Progenitor cell of endocrine pancreas (in vitro differentiated cells): ENCODE data around the gene ARID3B. TPM values are rescaled to one million over a fixed set of nuclear protein-coding genes. Genes with fewer than 3 reads are reported as not detected.
A peak's percentile ranks its signal among the peaks of the same experiment; 100 is the strongest.

ENCODE experiments used
- DNase-seq: peaks from one replicate; pipeline ENCODE4 v3.0.0; 2021; ENCODE audit warnings: low spot score; ENCODE audit not compliant: unreplicated experiment
- H3K27ac Mint-ChIP-seq: 2 replicates; pipeline ENCODE4 v1.8.0; 2021; ENCODE audit warnings: mild to moderate bottlenecking, moderate library complexity, mixed read lengths
- H3K27me3 Mint-ChIP-seq: 2 replicates; pipeline ENCODE4 v1.8.0; 2021; ENCODE audit warnings: mixed read lengths
- H3K36me3 Mint-ChIP-seq: 2 replicates; pipeline ENCODE4 v1.8.0; 2022; ENCODE audit warnings: mixed read lengths; ENCODE audit not compliant: insufficient read depth
- H3K4me1 Mint-ChIP-seq: 2 replicates; pipeline ENCODE4 v1.8.0; 2021; ENCODE audit warnings: low read depth, mixed read lengths
- H3K4me3 Mint-ChIP-seq: 2 replicates; pipeline ENCODE4 v1.8.0; 2021; ENCODE audit warnings: low read depth, mild to moderate bottlenecking, moderate library complexity, mixed read lengths
- H3K9me3 Mint-ChIP-seq: 2 replicates; pipeline ENCODE4 v1.8.0; 2021; ENCODE audit warnings: low read depth, mixed read lengths
- CTCF ChIP-seq: fragments of 200-600 bp; sonication (generic); IDR thresholded peaks from one replicate; pipeline ENCODE4 v1.5.0; 2021; ENCODE audit warnings: antibody characterized with exemption, mild to moderate bottlenecking; ENCODE audit not compliant: unreplicated experiment
- total RNA-seq: library from RNA; stranded (reverse); gene quantifications from 2 replicates; pipeline ENCODE4 v1.2.1, GENCODE V29; 2021

Gene ARID3B
- total RNA-seq, 1 donor from 2014 or later: 81.9 TPM

DNA sequence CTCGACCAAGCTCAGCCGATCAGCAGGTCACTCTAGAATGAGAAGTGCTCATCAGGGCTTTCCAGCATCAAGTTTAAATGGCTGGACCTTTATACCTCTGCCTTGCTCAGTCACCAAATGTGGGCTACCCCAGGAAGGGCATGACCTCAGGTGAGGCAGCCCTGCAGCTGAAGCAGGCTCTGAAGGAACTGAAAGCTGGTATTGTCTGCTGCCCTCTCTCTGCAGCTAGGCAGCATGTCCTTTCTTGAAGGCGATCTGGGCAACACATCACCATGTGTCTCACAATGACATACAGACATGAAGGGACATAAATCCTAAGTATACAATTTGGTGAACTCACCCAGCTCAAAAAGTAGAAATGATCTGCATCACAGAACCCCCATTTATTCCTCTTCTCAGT lies 38.7 kb upstream of the ARID3B start:
- DNase-seq: no peak
- Mint-ChIP-seq H3K27me3 (no peaks in the 10 kb centered on the region), H3K27ac (peak overlapping the region; percentile 25), H3K36me3 (peaks cover 12% of the 10 kb centered on the region), H3K4me1 (peaks cover 3% of the 10 kb centered on the region), H3K9me3 (no peaks in the 10 kb centered on the region), H3K4me3 (no peak overlapping the region)
- TF ChIP-seq CTCF: no peak

- Mint-ChIP-seq H3K4me1 (no peaks in the 10 kb centered on the region), H3K36me3 (peaks cover 12% of the 10 kb centered on the region), H3K27me3 (no peaks in the 10 kb centered on the region), H3K27ac (no peak overlapping the region), H3K9me3 (no peaks in the 10 kb centered on the region), H3K4me3 (no peak overlapping the region)
- no peak for TF ChIP-seq CTCF
- no peak for DNase-seq
These were observed 36.6 kb upstream of the ARID3B start for GRCh38 chr15:74504418-74504817.

DNA sequence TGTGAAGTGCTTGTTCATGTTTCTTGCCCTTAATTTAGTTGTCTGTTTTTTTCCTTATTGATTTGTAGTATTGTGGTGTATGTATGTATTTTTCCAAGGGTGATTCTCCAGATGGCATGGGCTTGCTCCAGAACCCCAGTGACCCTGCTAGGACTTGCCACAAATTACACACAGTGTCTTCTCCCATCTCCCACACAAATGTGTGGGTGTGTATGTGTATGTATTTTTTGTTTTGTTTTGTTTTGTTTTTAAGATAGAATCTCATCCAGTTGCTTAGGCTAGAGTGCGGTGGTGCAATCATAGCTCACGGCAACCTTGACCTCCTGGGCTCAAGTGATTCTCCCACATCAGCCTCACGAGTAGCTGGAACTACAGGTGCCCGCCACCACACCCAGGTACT lies 36.2 kb upstream of the ARID3B start:
- Mint-ChIP-seq H3K27ac (no peak overlapping the region), H3K9me3 (no peaks in the 10 kb centered on the region), H3K27me3 (no peaks in the 10 kb centered on the region), H3K36me3 (peaks cover 12% of the 10 kb centered on the region), H3K4me3 (no peak overlapping the region), H3K4me1 (no peaks in the 10 kb centered on the region)
- TF ChIP-seq CTCF: no peak
- DNase-seq: no peak

- Mint-ChIP-seq H3K27ac (no peak overlapping the region), H3K27me3 (no peaks in the 10 kb centered on the region), H3K4me1 (no peaks in the 10 kb centered on the region), H3K9me3 (no peaks in the 10 kb centered on the region), H3K36me3 (peaks cover 12% of the 10 kb centered on the region), H3K4me3 (no peak overlapping the region)
- no peak for TF ChIP-seq CTCF
- no peak for DNase-seq
These were observed 35.0 kb upstream of the ARID3B start for GRCh38 chr15:74505837-74506514.

DNA sequence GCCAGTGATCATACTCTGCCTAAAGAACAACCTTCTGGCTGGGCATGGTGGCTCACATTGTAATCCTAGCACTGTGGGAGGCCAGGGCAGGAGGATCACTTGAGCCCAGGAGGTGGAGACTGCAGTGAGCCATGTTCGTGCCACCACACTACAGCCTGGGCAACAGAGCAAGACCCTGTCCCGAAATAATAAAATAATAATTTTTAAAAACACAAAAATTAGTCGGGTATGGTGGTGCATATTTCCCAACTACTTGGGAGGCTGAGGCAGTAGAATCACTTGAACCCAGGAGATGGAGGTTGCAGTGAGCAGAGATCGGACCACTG lies 34.5 kb upstream of the ARID3B start:
- Mint-ChIP-seq H3K9me3 (no peaks in the 10 kb centered on the region), H3K4me1 (no peaks in the 10 kb centered on the region), H3K4me3 (no peak overlapping the region)

More for the DNA sequence above, 34.5 kb upstream of the ARID3B start:
- Mint-ChIP-seq H3K36me3 (peaks cover 12% of the 10 kb centered on the region), H3K27me3 (no peaks in the 10 kb centered on the region), H3K27ac (no peak overlapping the region)
- TF ChIP-seq CTCF: no peak
- DNase-seq: no peak
